T-cell (primary cell): ENCODE results near the gene NDST4. TPM values are rescaled to one million over a fixed set of nuclear protein-coding genes. Genes with fewer than 3 reads are reported as not detected.

ENCODE experiments used
- ATAC-seq, 4 experiments: fragments of 200-7000 bp in 3 of 4; fragments of 150-1000 bp in 1 of 4; cut with Tn5 transposase; replicated peaks in 1 of 4; 1 replicate in 3 of 4; 2 replicates in 1 of 4; pipeline ENCODE4 v1.10.0; 2021; ENCODE audit warnings: moderate library complexity in 3 of 4, mild to moderate bottlenecking in 2 of 4, moderate number of reproducible peaks in 1 of 4
- CTCF ChIA-PET, 2 donors: fragments of 300-600 bp; sonication (Branson Sonifier 250); formaldehyde crosslinking; loops; one replicate each; lab custom pipeline; 2022; ENCODE audit warnings: antibody characterized with exemption in 2 of 2; lab: Charles Lee
- POLR2A ChIA-PET, 2 donors: fragments of 300-600 bp; sonication (Branson Sonifier 250); formaldehyde crosslinking; loops; one replicate each; lab custom pipeline; 2022; ENCODE audit warnings: antibody characterized with exemption in 2 of 2; lab: Charles Lee
- DNase-seq, 35 experiments: peaks; one replicate each; pipeline versions ENCODE4 v3.0.0 to v3.0.0-alpha.2; 2013 to 2023
- H3K27ac ChIP-seq: one replicate; pipeline ENCODE4 v1.5.1; 2013; ENCODE audit warnings: low read length
- H3K27me3 ChIP-seq, 2 experiments: replicated peaks in 1 of 2; 1 replicate in 1 of 2; 2 replicates in 1 of 2; pipeline versions ENCODE4 v1.6.1 to v1.7.0; 2013; ENCODE audit warnings: low read length in 1 of 2, mixed read lengths in 1 of 2; ENCODE audit not compliant: control insufficient read depth in 2 of 2, insufficient read depth in 2 of 2; ENCODE audit errors: extremely low read depth in 1 of 2
- H3K36me3 ChIP-seq, 2 donors: 1 replicate in 1 of 2; 2 replicates in 1 of 2; pipeline versions ENCODE4 v1.6.1 to v1.7.0; 2013; ENCODE audit warnings: low read length in 1 of 2; ENCODE audit not compliant: control insufficient read depth in 2 of 2, insufficient read depth in 1 of 2; ENCODE audit errors: extremely low read depth in 1 of 2
- H3K4me1 ChIP-seq, 2 experiments: 1 replicate in 1 of 2; 2 replicates in 1 of 2; pipeline versions ENCODE4 v1.6.1 to v1.7.0; 2013; ENCODE audit warnings: low read length in 2 of 2, mixed read lengths in 1 of 2; ENCODE audit not compliant: insufficient read depth in 2 of 2, control insufficient read depth in 1 of 2; ENCODE audit errors: extremely low read depth in 1 of 2
- H3K4me3 ChIP-seq, 2 donors: 1 replicate in 1 of 2; 2 replicates in 1 of 2; pipeline versions ENCODE4 v1.5.1 to v1.7.0; 2013; ENCODE audit warnings: mild to moderate bottlenecking in 2 of 2, low read length in 1 of 2, moderate library complexity in 1 of 2; ENCODE audit not compliant: control insufficient read depth in 1 of 2; ENCODE audit errors: extremely low read depth in 1 of 2
- H3K9me3 ChIP-seq: 2 replicates; pipeline ENCODE4 v1.7.0; 2013
- H3K27ac Mint-ChIP-seq, 2 donors: one replicate each; pipeline ENCODE4 v1.8.0; 2020 to 2021; ENCODE audit warnings: mild to moderate bottlenecking in 2 of 2, mixed read lengths in 2 of 2
- H3K27me3 Mint-ChIP-seq, 2 donors: one replicate each; pipeline ENCODE4 v1.8.0; 2021 to 2022; ENCODE audit warnings: mixed read lengths in 2 of 2
- H3K36me3 Mint-ChIP-seq: one replicate; pipeline ENCODE4 v1.8.0; 2021; ENCODE audit warnings: mixed read lengths
- H3K4me1 Mint-ChIP-seq, 3 donors: one replicate each; pipeline ENCODE4 v1.8.0; 2020 to 2022; ENCODE audit warnings: mixed read lengths in 3 of 3, mild to moderate bottlenecking in 1 of 3
- H3K4me3 Mint-ChIP-seq, 3 donors: one replicate each; pipeline ENCODE4 v1.8.0; 2020 to 2022; ENCODE audit warnings: mild to moderate bottlenecking in 3 of 3, mixed read lengths in 3 of 3, moderate library complexity in 3 of 3
- H3K9me3 Mint-ChIP-seq, 3 donors: one replicate each; pipeline ENCODE4 v1.8.0; 2020 to 2022; ENCODE audit warnings: mixed read lengths in 3 of 3
- WGBS: methylation state at CpG from one replicate; pipeline ENCODE4 v1.1.5; 2013; ENCODE audit warnings: missing lambda C conversion rate; ENCODE audit not compliant: insufficient coverage; 5-methylcytosine and 5-hydroxymethylcytosine counted together
- total RNA-seq, 35 experiments: library from RNA in 6 of 35; stranded (reverse) in 6 of 35; fragments of 120-200 nt in 1 of 35; gene quantifications; one replicate each; pipeline versions ENCODE4 v1.2.1 to v1.2.4 and lab custom pipeline; 2013 to 2026

The NDST4 gene
- total RNA-seq, 5 donors from 2014 or later (not counting 1 experiment from before 2014, with no cell fraction given), result not detected

GRCh38 chr4:114924311-114924710, 189.1 kb downstream of the NDST4 start:
- Mint-ChIP-seq H3K36me3 (no peaks in the 10 kb centered on the region), H3K9me3 (peaks cover 0 to 10% (median 0%) of the 10 kb centered on the region in 3 donors), H3K27me3 (no peaks in the 10 kb centered on the region), H3K27ac (no peak overlapping the region), H3K4me3 (no peak overlapping the region), H3K4me1 (no peaks in the 10 kb centered on the region)
- Histone ChIP-seq H3K36me3 (no peaks in the 10 kb centered on the region), H3K9me3 (no peaks in the 10 kb centered on the region), H3K27ac (no peak overlapping the region), H3K27me3 (no peaks in the 10 kb centered on the region), H3K4me1 (no peaks in the 10 kb centered on the region), H3K4me3 (no peak overlapping the region)
- no peak for ATAC-seq
- DNase-seq, result no peak
- no CpG with 5 or more reads among the region's 1 CpG for WGBS
- POLR2A ChIA-PET, result no interaction called here
- CTCF ChIA-PET, result no interaction called here

- Histone ChIP-seq H3K9me3 (no peaks in the 10 kb centered on the region), H3K4me3 (no peak overlapping the region), H3K36me3 (no peaks in the 10 kb centered on the region), H3K27me3 (no peaks in the 10 kb centered on the region), H3K27ac (no peak overlapping the region), H3K4me1 (no peaks in the 10 kb centered on the region)
- Mint-ChIP-seq H3K9me3 (peaks cover 0 to 7% (median 2%) of the 10 kb centered on the region in 3 donors), H3K27me3 (no peaks in the 10 kb centered on the region), H3K27ac (no peak overlapping the region), H3K4me1 (no peaks in the 10 kb centered on the region), H3K4me3 (no peak overlapping the region), H3K36me3 (no peaks in the 10 kb centered on the region)
- DNase-seq (no peak), ATAC-seq (no peak)
- CTCF ChIA-PET, result no interaction called here
- POLR2A ChIA-PET, result interaction anchor here in 1 of 2 donors (0.6 kb wide), 1 partner anchor 23 kb away, joined by 3 read pairs; no protein-coding TSS in a partner anchor
- no CpG with 5 or more reads among the region's 3 CpGs for WGBS
Observed at GRCh38 chr4:114922592-114922933, 190.9 kb downstream of the NDST4 start.

GRCh38 chr4:114921790-114922591, 191.4 kb downstream of the NDST4 start:
- CTCF ChIA-PET, result no interaction called here

GRCh38 chr4:114921191-114921590, 192.2 kb downstream of the NDST4 start:
- POLR2A ChIA-PET, result no interaction called here
- peaks cover 0 to 7% (median 2%) of the 10 kb centered on the region in 3 donors for H3K9me3 Mint-ChIP-seq
- Histone ChIP-seq H3K27me3 (no peaks in the 10 kb centered on the region), H3K27ac (no peak overlapping the region), H3K4me1 (no peaks in the 10 kb centered on the region), H3K9me3 (no peaks in the 10 kb centered on the region), H3K4me3 (no peak overlapping the region), H3K36me3 (no peaks in the 10 kb centered on the region)
- CTCF ChIA-PET, result no interaction called here
- DNase-seq (no peak), ATAC-seq (no peak)
- H3K4me3 Mint-ChIP-seq, result no peak overlapping the region
- no CpG with 5 or more reads among the region's 3 CpGs for WGBS
- H3K27me3 Mint-ChIP-seq, result no peaks in the 10 kb centered on the region
- H3K4me1 Mint-ChIP-seq, result no peaks in the 10 kb centered on the region
- no peak overlapping the region for H3K27ac Mint-ChIP-seq
- H3K36me3 Mint-ChIP-seq, result no peaks in the 10 kb centered on the region

More at GRCh38 chr4:114921790-114922591, 191.4 kb downstream of the NDST4 start:
- 91% methylated on average over 10 of the region's 13 CpGs for WGBS
- Mint-ChIP-seq H3K9me3 (peaks cover 0 to 7% (median 2%) of the 10 kb centered on the region in 3 donors), H3K4me3 (no peak overlapping the region), H3K4me1 (no peaks in the 10 kb centered on the region), H3K27me3 (no peaks in the 10 kb centered on the region), H3K27ac (no peak overlapping the region), H3K36me3 (no peaks in the 10 kb centered on the region)
- H3K4me3 ChIP-seq, result no peak overlapping the region
- H3K4me1 ChIP-seq, result no peaks in the 10 kb centered on the region
- H3K27ac ChIP-seq, result no peak overlapping the region
- POLR2A ChIA-PET, result interaction anchor here in 1 of 2 donors (0.6 kb wide), 1 partner anchor 23 kb away, joined by 3 read pairs; no protein-coding TSS in a partner anchor
- no peaks in the 10 kb centered on the region for H3K36me3 ChIP-seq
- no peak for ATAC-seq
- no peaks in the 10 kb centered on the region for H3K27me3 ChIP-seq
- DNase-seq, result no peak
- no peaks in the 10 kb centered on the region for H3K9me3 ChIP-seq

- 89% methylated on average over 2 of the region's 2 CpGs for WGBS
- no peaks in the 10 kb centered on the region for H3K36me3 Mint-ChIP-seq
- H3K27me3 Mint-ChIP-seq, result no peaks in the 10 kb centered on the region
- H3K4me3 ChIP-seq, result no peak overlapping the region
- ChIA-PET POLR2A (interaction anchor here in 1 of 2 donors (0.7 kb wide), 1 partner anchor 9 kb away, joined by 3 read pairs; no protein-coding TSS in a partner anchor), CTCF (interaction anchor here in 1 of 2 donors (0.6 kb wide), 1 partner anchor 89 kb away, joined by 3 read pairs; no protein-coding TSS in a partner anchor)
- no peak for DNase-seq
- H3K27me3 ChIP-seq, result no peaks in the 10 kb centered on the region
- peaks cover 0 to 4% (median 0%) of the 10 kb centered on the region in 3 donors for H3K9me3 Mint-ChIP-seq
- H3K27ac ChIP-seq, result no peak overlapping the region
- H3K4me3 Mint-ChIP-seq, result no peak overlapping the region
- no peaks in the 10 kb centered on the region for H3K9me3 ChIP-seq
- no peaks in the 10 kb centered on the region for H3K36me3 ChIP-seq
- ATAC-seq, result no peak
- no peaks in the 10 kb centered on the region for H3K4me1 ChIP-seq
- H3K27ac Mint-ChIP-seq, result no peak overlapping the region
- H3K4me1 Mint-ChIP-seq, result no peaks in the 10 kb centered on the region
Observed at GRCh38 chr4:114911111-114911510, 202.3 kb downstream of the NDST4 start.

- Mint-ChIP-seq H3K36me3 (no peaks in the 10 kb centered on the region), H3K27ac (no peak overlapping the region), H3K27me3 (no peaks in the 10 kb centered on the region), H3K4me1 (no peaks in the 10 kb centered on the region), H3K9me3 (peaks cover 0 to 4% (median 0%) of the 10 kb centered on the region in 3 donors), H3K4me3 (no peak overlapping the region)
- ChIA-PET POLR2A (no interaction called here), CTCF (interaction anchor here in 1 of 2 donors (0.6 kb wide), 1 partner anchor 958 kb away, joined by 4 read pairs; no protein-coding TSS in a partner anchor)
- Histone ChIP-seq H3K27me3 (no peaks in the 10 kb centered on the region), H3K4me3 (no peak overlapping the region), H3K9me3 (no peaks in the 10 kb centered on the region), H3K36me3 (no peaks in the 10 kb centered on the region), H3K4me1 (no peaks in the 10 kb centered on the region), H3K27ac (no peak overlapping the region)
- ATAC-seq (no peak), DNase-seq (no peak)
- WGBS, result no CpG with 5 or more reads among the region's 2 CpGs
Observed at GRCh38 chr4:114907568-114907967, 205.9 kb downstream of the NDST4 start.
